T-cell (primary cell): Measurements from ENCODE around the gene PDGFD. TPM values are rescaled to one million over a fixed set of nuclear protein-coding genes. Genes with fewer than 3 reads are reported as not detected.

Experiments used
- ATAC-seq, 4 experiments: fragments of 200-7000 bp in 3 of 4; fragments of 150-1000 bp in 1 of 4; cut with Tn5 transposase; replicated peaks in 1 of 4; 1 replicate in 3 of 4; 2 replicates in 1 of 4; pipeline ENCODE4 v1.10.0; 2021; ENCODE audit warnings: moderate library complexity in 3 of 4, mild to moderate bottlenecking in 2 of 4, moderate number of reproducible peaks in 1 of 4
- CTCF ChIA-PET, 2 donors: fragments of 300-600 bp; sonication (Branson Sonifier 250); formaldehyde crosslinking; loops; one replicate each; lab custom pipeline; 2022; ENCODE audit warnings: antibody characterized with exemption in 2 of 2; lab: Charles Lee
- POLR2A ChIA-PET, 2 donors: fragments of 300-600 bp; sonication (Branson Sonifier 250); formaldehyde crosslinking; loops; one replicate each; lab custom pipeline; 2022; ENCODE audit warnings: antibody characterized with exemption in 2 of 2; lab: Charles Lee
- DNase-seq, 35 experiments: peaks; one replicate each; pipeline versions ENCODE4 v3.0.0 to v3.0.0-alpha.2; 2013 to 2023
- H3K27ac ChIP-seq: one replicate; pipeline ENCODE4 v1.5.1; 2013; ENCODE audit warnings: low read length
- H3K27me3 ChIP-seq, 2 experiments: replicated peaks in 1 of 2; 1 replicate in 1 of 2; 2 replicates in 1 of 2; pipeline versions ENCODE4 v1.6.1 to v1.7.0; 2013; ENCODE audit warnings: low read length in 1 of 2, mixed read lengths in 1 of 2; ENCODE audit not compliant: control insufficient read depth in 2 of 2, insufficient read depth in 2 of 2; ENCODE audit errors: extremely low read depth in 1 of 2
- H3K36me3 ChIP-seq, 2 donors: 1 replicate in 1 of 2; 2 replicates in 1 of 2; pipeline versions ENCODE4 v1.6.1 to v1.7.0; 2013; ENCODE audit warnings: low read length in 1 of 2; ENCODE audit not compliant: control insufficient read depth in 2 of 2, insufficient read depth in 1 of 2; ENCODE audit errors: extremely low read depth in 1 of 2
- H3K4me1 ChIP-seq, 2 experiments: 1 replicate in 1 of 2; 2 replicates in 1 of 2; pipeline versions ENCODE4 v1.6.1 to v1.7.0; 2013; ENCODE audit warnings: low read length in 2 of 2, mixed read lengths in 1 of 2; ENCODE audit not compliant: insufficient read depth in 2 of 2, control insufficient read depth in 1 of 2; ENCODE audit errors: extremely low read depth in 1 of 2
- H3K4me3 ChIP-seq, 2 donors: 1 replicate in 1 of 2; 2 replicates in 1 of 2; pipeline versions ENCODE4 v1.5.1 to v1.7.0; 2013; ENCODE audit warnings: mild to moderate bottlenecking in 2 of 2, low read length in 1 of 2, moderate library complexity in 1 of 2; ENCODE audit not compliant: control insufficient read depth in 1 of 2; ENCODE audit errors: extremely low read depth in 1 of 2
- H3K9me3 ChIP-seq: 2 replicates; pipeline ENCODE4 v1.7.0; 2013
- H3K27ac Mint-ChIP-seq, 2 donors: one replicate each; pipeline ENCODE4 v1.8.0; 2020 to 2021; ENCODE audit warnings: mild to moderate bottlenecking in 2 of 2, mixed read lengths in 2 of 2
- H3K27me3 Mint-ChIP-seq, 2 donors: one replicate each; pipeline ENCODE4 v1.8.0; 2021 to 2022; ENCODE audit warnings: mixed read lengths in 2 of 2
- H3K36me3 Mint-ChIP-seq: one replicate; pipeline ENCODE4 v1.8.0; 2021; ENCODE audit warnings: mixed read lengths
- H3K4me1 Mint-ChIP-seq, 3 donors: one replicate each; pipeline ENCODE4 v1.8.0; 2020 to 2022; ENCODE audit warnings: mixed read lengths in 3 of 3, mild to moderate bottlenecking in 1 of 3
- H3K4me3 Mint-ChIP-seq, 3 donors: one replicate each; pipeline ENCODE4 v1.8.0; 2020 to 2022; ENCODE audit warnings: mild to moderate bottlenecking in 3 of 3, mixed read lengths in 3 of 3, moderate library complexity in 3 of 3
- H3K9me3 Mint-ChIP-seq, 3 donors: one replicate each; pipeline ENCODE4 v1.8.0; 2020 to 2022; ENCODE audit warnings: mixed read lengths in 3 of 3
- WGBS: methylation state at CpG from one replicate; pipeline ENCODE4 v1.1.5; 2013; ENCODE audit warnings: missing lambda C conversion rate; ENCODE audit not compliant: insufficient coverage; 5-methylcytosine and 5-hydroxymethylcytosine counted together
- total RNA-seq, 35 experiments: library from RNA in 6 of 35; stranded (reverse) in 6 of 35; fragments of 120-200 nt in 1 of 35; gene quantifications; one replicate each; pipeline versions ENCODE4 v1.2.1 to v1.2.4 and lab custom pipeline; 2013 to 2026

PDGFD gene
- total RNA-seq, 5 donors from 2014 or later (not counting 1 experiment from before 2014, with no cell fraction given) = 0.35 to 2.9 (median 1.2) TPM

DNA sequence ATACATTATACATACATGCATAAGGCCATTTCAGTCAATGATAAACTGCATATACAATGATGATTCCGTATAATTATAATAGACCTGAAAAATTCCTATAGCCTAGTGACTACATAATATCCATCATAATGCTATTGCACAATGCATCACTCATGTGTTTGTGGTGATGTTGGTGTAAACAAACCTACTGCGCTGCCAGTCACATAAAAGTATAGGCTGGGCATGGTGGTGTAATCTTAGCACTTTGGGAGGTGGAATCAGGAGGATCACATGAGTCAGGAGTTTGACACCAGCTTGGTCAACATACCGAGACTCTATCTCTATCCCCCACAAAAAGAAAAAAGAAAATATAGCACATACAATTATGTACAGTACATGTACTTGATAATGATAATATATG is 291.2 kb downstream of the PDGFD start:
- no peaks in the 10 kb centered on the region for H3K27me3 ChIP-seq
- POLR2A ChIA-PET = no interaction called here
- Mint-ChIP-seq H3K9me3 (no peaks in the 10 kb centered on the region), H3K4me1 (no peaks in the 10 kb centered on the region), H3K27me3 (no peaks in the 10 kb centered on the region), H3K27ac (no peak overlapping the region), H3K36me3 (no peaks in the 10 kb centered on the region), H3K4me3 (no peak overlapping the region)
- H3K4me3 ChIP-seq = no peak overlapping the region
- no peaks in the 10 kb centered on the region for H3K9me3 ChIP-seq
- DNase-seq = no peak
- H3K36me3 ChIP-seq = no peaks in the 10 kb centered on the region
- H3K27ac ChIP-seq = no peak overlapping the region
- no CpG with 5 or more reads among the region's 3 CpGs for WGBS
- ATAC-seq = no peak
- peaks cover 0 to 2% of the 10 kb centered on the region in 2 experiments for H3K4me1 ChIP-seq
- CTCF ChIA-PET = no interaction called here

DNA sequence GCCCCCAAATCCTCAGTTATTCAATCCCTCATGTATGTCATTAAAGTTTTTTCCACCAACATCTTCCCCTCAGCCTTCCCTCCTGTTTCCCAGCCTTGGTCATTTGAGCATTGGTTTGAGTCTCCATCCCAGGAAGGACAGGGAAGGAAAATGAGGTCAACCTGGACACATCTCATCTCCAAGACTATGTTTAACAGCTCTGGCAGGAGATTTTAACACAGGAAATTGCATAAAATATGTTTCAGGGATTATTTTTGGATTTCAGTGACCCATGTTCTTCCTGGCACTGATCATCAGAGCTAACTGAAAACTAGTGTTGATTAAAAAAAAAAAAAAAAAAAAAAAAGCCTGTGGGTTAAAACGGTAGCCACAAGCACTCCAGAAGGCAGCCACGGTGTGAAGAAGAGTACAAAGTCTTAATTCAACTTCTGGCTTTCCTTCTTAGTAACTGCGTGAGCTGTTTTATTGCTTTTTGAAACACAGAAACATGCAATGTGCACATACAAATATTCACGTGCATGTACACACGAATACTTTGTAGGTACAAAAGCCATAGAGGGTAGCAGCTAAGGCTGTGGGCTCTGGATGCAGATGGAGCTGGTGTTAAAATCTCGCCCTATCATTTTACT is 291.9 kb downstream of the PDGFD start:
- DNase-seq (peak in 1 of 35 experiments; percentile 5), ATAC-seq (no peak)
- Mint-ChIP-seq H3K27ac (no peak overlapping the region), H3K27me3 (no peaks in the 10 kb centered on the region), H3K36me3 (no peaks in the 10 kb centered on the region), H3K9me3 (no peaks in the 10 kb centered on the region), H3K4me3 (no peak overlapping the region), H3K4me1 (no peaks in the 10 kb centered on the region)
- no peaks in the 10 kb centered on the region for H3K36me3 ChIP-seq
- H3K9me3 ChIP-seq = no peaks in the 10 kb centered on the region
- 20% methylated on average over 1 of the region's 6 CpGs for WGBS
- H3K4me1 ChIP-seq = peaks cover 0 to 2% of the 10 kb centered on the region in 2 experiments
- CTCF ChIA-PET = interaction anchor here in 1 of 2 donors (0.6 kb wide), 1 partner anchor 13 kb away, joined by 3 read pairs; no protein-coding TSS in a partner anchor
- no peak overlapping the region for H3K4me3 ChIP-seq
- H3K27me3 ChIP-seq = no peaks in the 10 kb centered on the region
- no peak overlapping the region for H3K27ac ChIP-seq
- POLR2A ChIA-PET = no interaction called here

DNA sequence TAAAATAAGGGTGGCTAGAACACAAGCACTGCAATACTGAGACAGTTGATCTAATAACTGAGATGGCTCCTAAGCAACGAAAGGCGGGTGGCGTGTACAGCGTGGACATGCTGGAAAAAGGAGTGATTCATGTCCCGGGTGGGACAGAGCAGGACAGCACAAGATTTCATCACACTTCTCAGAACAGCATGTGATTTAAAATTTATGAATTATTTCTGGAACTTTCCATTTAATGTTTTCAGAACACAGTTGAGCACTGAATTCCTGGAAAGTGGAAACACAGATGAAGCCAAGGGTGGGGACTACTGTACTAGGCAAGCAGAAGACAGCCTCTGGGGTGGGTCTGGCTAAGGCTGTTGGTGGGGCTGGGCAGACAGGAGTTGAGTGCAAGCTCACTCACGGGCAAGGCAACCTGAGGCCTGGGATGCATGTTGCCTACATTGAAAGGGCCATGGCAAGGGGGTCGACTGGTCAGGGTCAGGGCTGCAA is 293.1 kb downstream of the PDGFD start:
- no peak for DNase-seq
- WGBS = 78% methylated on average over 6 of the region's 7 CpGs
- CTCF ChIA-PET = interaction anchor here in 1 of 2 donors (0.6 kb wide), 1 partner anchor 1692 kb away, joined by 3 read pairs; no protein-coding TSS in a partner anchor

DNA sequence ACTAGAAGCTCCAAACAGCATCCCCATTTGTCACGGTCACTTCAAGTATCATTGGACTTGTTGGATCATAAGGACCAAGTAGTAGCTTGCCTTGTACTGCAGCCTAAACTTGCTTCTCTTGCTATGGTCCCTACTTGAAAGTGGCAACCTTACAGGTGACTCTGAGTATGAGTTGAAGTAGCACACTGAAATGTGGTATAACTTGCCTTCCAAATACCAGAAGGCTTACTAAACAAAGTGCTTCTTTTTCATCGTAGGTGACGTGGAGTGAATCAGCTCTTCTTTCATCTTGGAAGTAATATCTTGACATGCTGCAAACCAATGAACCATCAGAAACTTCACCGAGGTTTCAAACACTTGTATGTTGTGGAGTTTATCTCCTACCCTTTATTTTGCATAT is 296.5 kb downstream of the PDGFD start:
- no peaks in the 10 kb centered on the region for H3K27me3 ChIP-seq
- no CpG with 5 or more reads among the region's 4 CpGs for WGBS
- DNase-seq = no peak
- H3K27ac ChIP-seq = no peak overlapping the region
- H3K9me3 ChIP-seq = no peaks in the 10 kb centered on the region
- Mint-ChIP-seq H3K27me3 (no peaks in the 10 kb centered on the region), H3K9me3 (no peaks in the 10 kb centered on the region), H3K4me3 (no peak overlapping the region), H3K4me1 (no peaks in the 10 kb centered on the region), H3K36me3 (no peaks in the 10 kb centered on the region), H3K27ac (no peak overlapping the region)
- H3K36me3 ChIP-seq = no peaks in the 10 kb centered on the region
- no peak for ATAC-seq
- ChIA-PET CTCF (no interaction called here), POLR2A (no interaction called here)
- H3K4me3 ChIP-seq = no peak overlapping the region
- no peaks in the 10 kb centered on the region for H3K4me1 ChIP-seq

More for the DNA sequence above, 293.1 kb downstream of the PDGFD start:
- Mint-ChIP-seq H3K4me1 (no peaks in the 10 kb centered on the region), H3K27me3 (no peaks in the 10 kb centered on the region), H3K27ac (no peak overlapping the region), H3K9me3 (no peaks in the 10 kb centered on the region), H3K36me3 (no peaks in the 10 kb centered on the region), H3K4me3 (no peak overlapping the region)
- H3K4me3 ChIP-seq = no peak overlapping the region
- H3K27ac ChIP-seq = no peak overlapping the region
- H3K9me3 ChIP-seq = no peaks in the 10 kb centered on the region
- ATAC-seq = no peak
- POLR2A ChIA-PET = no interaction called here
- no peaks in the 10 kb centered on the region for H3K27me3 ChIP-seq
- no peaks in the 10 kb centered on the region for H3K4me1 ChIP-seq
- H3K36me3 ChIP-seq = no peaks in the 10 kb centered on the region

DNA sequence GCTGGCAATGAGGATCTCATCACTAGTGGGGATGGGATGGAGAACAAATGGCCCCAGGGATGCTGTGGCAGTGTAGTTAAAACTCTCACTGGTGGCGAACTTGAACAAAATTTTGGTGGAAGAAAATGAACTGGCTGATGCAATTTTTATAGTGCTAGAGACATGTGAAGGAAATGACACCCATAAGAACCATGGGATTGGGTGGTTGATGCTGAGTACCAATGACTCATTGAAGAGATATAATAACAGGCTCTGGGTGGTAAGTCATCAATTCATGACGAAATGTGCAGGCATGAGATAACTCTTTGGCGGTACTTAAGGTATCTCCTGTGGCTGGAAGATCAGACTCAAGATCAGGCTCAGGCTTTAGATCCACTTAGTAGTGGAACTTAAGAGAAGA is 300.4 kb downstream of the PDGFD start:
- POLR2A ChIA-PET = no interaction called here
- no peak for ATAC-seq
- Histone ChIP-seq H3K27ac (no peak overlapping the region), H3K27me3 (no peaks in the 10 kb centered on the region), H3K9me3 (no peaks in the 10 kb centered on the region), H3K36me3 (no peaks in the 10 kb centered on the region), H3K4me3 (no peak overlapping the region), H3K4me1 (no peaks in the 10 kb centered on the region)
- WGBS = 91% methylated on average over 3 of the region's 3 CpGs
- no peak overlapping the region for H3K4me3 Mint-ChIP-seq
- no peaks in the 10 kb centered on the region for H3K36me3 Mint-ChIP-seq
- H3K4me1 Mint-ChIP-seq = no peaks in the 10 kb centered on the region
- DNase-seq = no peak
- no peaks in the 10 kb centered on the region for H3K27me3 Mint-ChIP-seq
- CTCF ChIA-PET = no interaction called here
- no peaks in the 10 kb centered on the region for H3K9me3 Mint-ChIP-seq
- H3K27ac Mint-ChIP-seq = no peak overlapping the region

DNA sequence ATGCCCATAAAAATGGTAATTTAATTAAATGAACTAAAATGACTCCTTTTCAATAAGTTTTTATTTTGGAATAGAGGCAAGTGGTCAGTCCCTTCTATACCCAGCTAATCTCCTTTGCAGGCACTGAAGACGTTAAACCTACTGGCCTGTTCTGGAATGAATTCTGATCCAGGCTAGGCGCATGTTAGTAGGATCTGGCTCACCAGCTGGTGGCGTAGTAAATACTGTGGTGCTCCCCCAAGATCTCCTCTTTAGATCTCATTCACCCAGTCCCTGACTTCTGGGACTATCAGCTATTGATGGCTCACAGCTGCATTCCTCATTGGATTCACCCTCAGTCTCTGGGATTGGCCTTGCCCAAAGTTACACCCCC is 301.2 kb downstream of the PDGFD start:
- H3K27me3 Mint-ChIP-seq = no peaks in the 10 kb centered on the region
- H3K4me1 ChIP-seq = no peaks in the 10 kb centered on the region

More for the DNA sequence above, 301.2 kb downstream of the PDGFD start:
- POLR2A ChIA-PET = no interaction called here
- no peak overlapping the region for H3K4me3 ChIP-seq
- no peak for DNase-seq
- Mint-ChIP-seq H3K4me3 (no peak overlapping the region), H3K4me1 (no peaks in the 10 kb centered on the region), H3K36me3 (no peaks in the 10 kb centered on the region), H3K9me3 (peaks cover 0 to 2% (median 0%) of the 10 kb centered on the region in 3 donors), H3K27ac (no peak overlapping the region)
- 83% methylated on average over 2 of the region's 3 CpGs for WGBS
- no peak overlapping the region for H3K27ac ChIP-seq
- CTCF ChIA-PET = no interaction called here
- ATAC-seq = no peak
- H3K36me3 ChIP-seq = no peaks in the 10 kb centered on the region
- no peaks in the 10 kb centered on the region for H3K9me3 ChIP-seq
- no peaks in the 10 kb centered on the region for H3K27me3 ChIP-seq
